ENCODE measurements around the gene KIAA1328. TPM values are rescaled to one million over a fixed set of nuclear protein-coding genes. Genes with fewer than 3 reads are reported as not detected.

Gene KIAA1328
- total RNA-seq, 1 experiment from 2014 or later = 6.2 TPM

DNA sequence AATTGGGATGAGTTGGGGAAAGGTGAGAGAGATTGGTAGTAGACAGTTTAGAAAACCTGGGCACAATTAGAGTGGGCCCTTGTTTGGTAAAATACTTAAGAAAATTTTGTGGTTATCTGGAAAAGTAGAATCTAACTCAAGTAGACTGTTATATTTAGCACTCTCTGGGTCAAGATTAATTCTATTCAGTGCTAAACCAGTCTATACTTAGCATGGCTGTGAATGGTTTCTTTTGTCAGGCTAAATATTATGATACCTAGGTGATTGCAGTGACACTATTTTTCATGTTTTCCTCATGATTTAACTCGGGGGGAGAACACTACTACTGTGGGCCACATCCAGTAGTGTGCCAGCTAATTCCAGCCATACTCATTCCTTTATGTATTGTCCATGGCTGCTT is 58.9 kb downstream of the KIAA1328 start:
- CTCF ChIA-PET = no interaction called here
- POLR2A ChIA-PET = no interaction called here
- TF ChIP-seq SIN3A (IDR thresholded peaks at IDR 0.05; ENCODE audit: borderline replicate concordance, insufficient read depth, low read depth, low read length) = no peak
- TF ChIP-seq, protein P1, sequence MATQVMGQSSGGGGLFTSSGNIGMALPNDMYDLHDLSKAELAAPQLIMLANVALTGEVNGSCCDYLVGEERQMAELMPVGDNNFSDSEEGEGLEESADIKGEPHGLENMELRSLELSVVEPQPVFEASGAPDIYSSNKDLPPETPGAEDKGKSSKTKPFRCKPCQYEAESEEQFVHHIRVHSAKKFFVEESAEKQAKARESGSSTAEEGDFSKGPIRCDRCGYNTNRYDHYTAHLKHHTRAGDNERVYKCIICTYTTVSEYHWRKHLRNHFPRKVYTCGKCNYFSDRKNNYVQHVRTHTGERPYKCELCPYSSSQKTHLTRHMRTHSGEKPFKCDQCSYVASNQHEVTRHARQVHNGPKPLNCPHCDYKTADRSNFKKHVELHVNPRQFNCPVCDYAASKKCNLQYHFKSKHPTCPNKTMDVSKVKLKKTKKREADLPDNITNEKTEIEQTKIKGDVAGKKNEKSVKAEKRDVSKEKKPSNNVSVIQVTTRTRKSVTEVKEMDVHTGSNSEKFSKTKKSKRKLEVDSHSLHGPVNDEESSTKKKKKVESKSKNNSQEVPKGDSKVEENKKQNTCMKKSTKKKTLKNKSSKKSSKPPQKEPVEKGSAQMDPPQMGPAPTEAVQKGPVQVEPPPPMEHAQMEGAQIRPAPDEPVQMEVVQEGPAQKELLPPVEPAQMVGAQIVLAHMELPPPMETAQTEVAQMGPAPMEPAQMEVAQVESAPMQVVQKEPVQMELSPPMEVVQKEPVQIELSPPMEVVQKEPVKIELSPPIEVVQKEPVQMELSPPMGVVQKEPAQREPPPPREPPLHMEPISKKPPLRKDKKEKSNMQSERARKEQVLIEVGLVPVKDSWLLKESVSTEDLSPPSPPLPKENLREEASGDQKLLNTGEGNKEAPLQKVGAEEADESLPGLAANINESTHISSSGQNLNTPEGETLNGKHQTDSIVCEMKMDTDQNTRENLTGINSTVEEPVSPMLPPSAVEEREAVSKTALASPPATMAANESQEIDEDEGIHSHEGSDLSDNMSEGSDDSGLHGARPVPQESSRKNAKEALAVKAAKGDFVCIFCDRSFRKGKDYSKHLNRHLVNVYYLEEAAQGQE (IDR thresholded peaks at IDR 0.05; ENCODE audit: insufficient read depth in 1 of 2, low read depth in 2 of 2, low read length in 1 of 2) = no peak
- TF ChIP-seq CTCF (IDR thresholded peaks at IDR 0.05) = no peak
- TF ChIP-seq POLR2AphosphoS5 (IDR thresholded peaks at IDR 0.05; ENCODE audit: low read depth, low read length) = no peak
- no peak for TF ChIP-seq TCF7L2 (IDR thresholded peaks at IDR 0.05; ENCODE audit: low read depth, low read length)
- no peak overlapping the region for H3K27ac ChIP-seq (ENCODE audit: low read length)
- DNase-seq (ENCODE audit: low read depth, low spot score) (no peak), ATAC-seq (no peak)
- intact Hi-C loops (cut with micrococcal nuclease; ENCODE audit: unreplicated experiment) (no loop called here), in situ Hi-C loops (cut with HindIII; ENCODE audit: low pct_unique_long_range_greater_than_20kb, low sequenced_read_pairs) (no loop called here)
- BruUV-seq (replicated peaks) = no TSS peak
- no peaks in the 10 kb centered on the region for H3K4me1 ChIP-seq (ENCODE audit: control insufficient read depth, insufficient read depth, low read length)
- H3K36me3 ChIP-seq (ENCODE audit: control insufficient read depth, insufficient read depth, low read length) = no peaks in the 10 kb centered on the region
- no peak overlapping the region for H3K4me3 ChIP-seq (ENCODE audit: low read depth in 2 of 2, low read length in 2 of 2)
- no peaks in the 10 kb centered on the region for H3K9me3 ChIP-seq (ENCODE audit: control insufficient read depth, insufficient read depth, low read depth, low read length)
- H3K27me3 ChIP-seq (ENCODE audit: control insufficient read depth, insufficient read depth, low read length) = no peaks in the 10 kb centered on the region

- no peak overlapping the region for H3K27ac ChIP-seq (ENCODE audit: low read length)
- TF ChIP-seq SIN3A (IDR thresholded peaks at IDR 0.05; ENCODE audit: borderline replicate concordance, insufficient read depth, low read depth, low read length) (no peak), TCF7L2 (IDR thresholded peaks at IDR 0.05; ENCODE audit: low read depth, low read length) (no peak), POLR2AphosphoS5 (IDR thresholded peaks at IDR 0.05; ENCODE audit: low read depth, low read length) (no peak), CTCF (IDR thresholded peaks at IDR 0.05) (no peak)
- TF ChIP-seq, protein P1 (IDR thresholded peaks at IDR 0.05; ENCODE audit: insufficient read depth in 1 of 2, low read depth in 2 of 2, low read length in 1 of 2) = no peak
- H3K27me3 ChIP-seq (ENCODE audit: control insufficient read depth, insufficient read depth, low read length) = no peaks in the 10 kb centered on the region
- ChIA-PET POLR2A (no interaction called here), CTCF (no interaction called here)
- DNase-seq (ENCODE audit: low read depth, low spot score) (no peak), ATAC-seq (no peak)
- in situ Hi-C loops (cut with HindIII; ENCODE audit: low pct_unique_long_range_greater_than_20kb, low sequenced_read_pairs) = no loop called here
- no TSS peak for BruUV-seq (replicated peaks)
- intact Hi-C loops (cut with micrococcal nuclease; ENCODE audit: unreplicated experiment) = no loop called here
- no peak overlapping the region for H3K4me3 ChIP-seq (ENCODE audit: low read depth in 2 of 2, low read length in 2 of 2)
- no peaks in the 10 kb centered on the region for H3K9me3 ChIP-seq (ENCODE audit: control insufficient read depth, insufficient read depth, low read depth, low read length)
- no peaks in the 10 kb centered on the region for H3K4me1 ChIP-seq (ENCODE audit: control insufficient read depth, insufficient read depth, low read length)
- no peaks in the 10 kb centered on the region for H3K36me3 ChIP-seq (ENCODE audit: control insufficient read depth, insufficient read depth, low read length)
Measured at GRCh38 chr18:36888778-36889177, 59.9 kb downstream of the KIAA1328 start.
